ENCODE data around the gene RANBP9.

DNA sequence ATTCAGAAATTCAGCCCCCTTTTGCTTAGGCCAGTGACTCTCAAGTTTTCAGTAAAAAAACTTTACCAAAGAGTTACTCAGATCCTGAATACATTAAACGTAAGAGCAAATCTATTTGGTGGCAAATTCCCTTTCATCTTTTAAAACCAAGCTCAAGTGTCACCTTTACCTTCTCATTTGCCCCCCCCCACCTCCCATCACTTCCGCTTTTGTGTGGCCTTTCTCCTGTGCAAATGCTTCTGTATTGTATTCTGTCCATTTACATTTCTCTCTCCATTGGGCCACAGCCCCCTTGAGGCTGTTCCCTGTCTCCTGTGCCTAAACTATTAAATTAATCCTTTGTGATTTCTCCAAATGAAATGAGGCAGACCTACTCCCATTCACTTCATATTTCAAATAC is 94.6 kb downstream of the RANBP9 start:
- TF ChIP-seq, protein P1, sequence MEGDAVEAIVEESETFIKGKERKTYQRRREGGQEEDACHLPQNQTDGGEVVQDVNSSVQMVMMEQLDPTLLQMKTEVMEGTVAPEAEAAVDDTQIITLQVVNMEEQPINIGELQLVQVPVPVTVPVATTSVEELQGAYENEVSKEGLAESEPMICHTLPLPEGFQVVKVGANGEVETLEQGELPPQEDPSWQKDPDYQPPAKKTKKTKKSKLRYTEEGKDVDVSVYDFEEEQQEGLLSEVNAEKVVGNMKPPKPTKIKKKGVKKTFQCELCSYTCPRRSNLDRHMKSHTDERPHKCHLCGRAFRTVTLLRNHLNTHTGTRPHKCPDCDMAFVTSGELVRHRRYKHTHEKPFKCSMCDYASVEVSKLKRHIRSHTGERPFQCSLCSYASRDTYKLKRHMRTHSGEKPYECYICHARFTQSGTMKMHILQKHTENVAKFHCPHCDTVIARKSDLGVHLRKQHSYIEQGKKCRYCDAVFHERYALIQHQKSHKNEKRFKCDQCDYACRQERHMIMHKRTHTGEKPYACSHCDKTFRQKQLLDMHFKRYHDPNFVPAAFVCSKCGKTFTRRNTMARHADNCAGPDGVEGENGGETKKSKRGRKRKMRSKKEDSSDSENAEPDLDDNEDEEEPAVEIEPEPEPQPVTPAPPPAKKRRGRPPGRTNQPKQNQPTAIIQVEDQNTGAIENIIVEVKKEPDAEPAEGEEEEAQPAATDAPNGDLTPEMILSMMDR (IDR thresholded peaks at IDR 0.05), result no peak
- no peak for TF ChIP-seq POLR2AphosphoS5 (IDR thresholded peaks at IDR 0.05; ENCODE audit: low read depth, low read length)
- TF ChIP-seq SIN3A (IDR thresholded peaks at IDR 0.05; ENCODE audit: borderline replicate concordance, insufficient read depth, low read depth, low read length), result no peak
- no peak for TF ChIP-seq REST (IDR thresholded peaks at IDR 0.05; ENCODE audit: insufficient read depth in 1 of 2, low read depth in 2 of 2, low read length in 1 of 2)

Data from Panc1 (cell line).